GM18951 (cell line): ENCODE results near the gene ASF1B.

Experiments
- POLR2A ChIP-seq: IDR thresholded peaks from 4 replicates; pipeline ENCODE4 v1.6.1; 2011; ENCODE audit warnings: mild to moderate bottlenecking; ENCODE audit not compliant: insufficient read length, insufficient read depth; ENCODE audit errors: extremely low read depth
- in situ Hi-C: fragments of 300-500 bp; cut with MboI; formaldehyde crosslinking; loops from one replicate; pipeline ENCODE4 v1.12.0; 2022; ENCODE audit warnings: low sequenced_read_pairs, mixed read lengths, inconsistent platforms; ENCODE audit not compliant: unreplicated experiment

The ASF1B gene

DNA sequence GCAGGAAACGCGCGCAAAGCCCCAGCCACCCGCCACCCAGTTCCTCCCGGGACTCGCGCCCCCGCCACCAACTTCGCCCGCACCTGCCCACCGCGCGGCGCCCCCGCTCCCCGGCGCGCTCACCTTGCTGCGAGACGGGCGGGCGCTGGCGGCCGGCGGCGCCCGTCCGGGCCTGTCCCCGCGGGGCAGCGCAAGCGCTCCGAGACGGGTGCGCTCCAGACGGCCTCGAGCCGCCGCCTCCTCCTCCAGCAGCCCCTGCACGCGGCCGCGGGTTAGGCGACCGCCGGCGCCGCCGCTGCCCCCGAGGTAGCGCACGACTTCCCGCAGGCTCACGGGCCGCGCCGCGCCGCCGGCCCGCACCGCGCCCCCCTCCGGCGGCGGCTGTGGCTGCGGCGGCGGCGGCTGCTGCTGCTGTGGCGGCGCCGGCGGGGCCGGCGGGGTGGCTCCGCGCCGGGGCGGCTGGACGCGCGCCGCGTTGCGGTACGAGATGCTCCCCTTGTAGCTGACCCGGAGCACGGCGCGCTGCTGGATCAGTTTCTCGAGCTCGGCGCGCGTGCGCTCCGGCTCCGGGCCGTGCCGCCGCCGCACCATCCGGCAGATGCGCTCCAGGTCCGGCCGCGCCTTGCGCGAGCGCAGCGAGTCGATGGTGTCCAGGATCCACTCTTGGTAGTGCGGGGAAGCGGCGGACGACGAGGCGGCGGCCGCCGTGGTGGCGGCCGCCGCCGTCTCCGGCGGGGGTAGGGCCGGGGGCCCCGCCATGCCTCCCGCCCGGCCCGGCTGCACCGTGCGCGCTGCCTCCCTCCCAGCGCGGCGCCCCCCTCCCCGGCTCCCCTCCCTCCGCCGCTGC lies 46.5 kb downstream of the ASF1B start:
- in situ Hi-C loops: no loop called here
- TF ChIP-seq POLR2A: no peak

DNA sequence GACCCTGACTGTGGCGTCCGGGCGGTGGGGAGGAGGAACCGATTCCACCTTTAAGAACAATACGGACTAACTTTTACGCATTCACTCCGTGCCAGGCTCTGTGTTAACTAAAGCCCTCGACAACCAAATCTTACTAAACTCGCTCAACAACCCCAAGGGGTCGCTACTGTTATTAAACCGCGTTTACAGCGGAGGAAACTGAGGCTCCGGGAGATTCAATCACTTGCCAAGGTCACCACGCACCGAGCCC lies 47.1 kb downstream of the ASF1B start:
- no peak for TF ChIP-seq POLR2A
- in situ Hi-C loops: no loop called here

DNA sequence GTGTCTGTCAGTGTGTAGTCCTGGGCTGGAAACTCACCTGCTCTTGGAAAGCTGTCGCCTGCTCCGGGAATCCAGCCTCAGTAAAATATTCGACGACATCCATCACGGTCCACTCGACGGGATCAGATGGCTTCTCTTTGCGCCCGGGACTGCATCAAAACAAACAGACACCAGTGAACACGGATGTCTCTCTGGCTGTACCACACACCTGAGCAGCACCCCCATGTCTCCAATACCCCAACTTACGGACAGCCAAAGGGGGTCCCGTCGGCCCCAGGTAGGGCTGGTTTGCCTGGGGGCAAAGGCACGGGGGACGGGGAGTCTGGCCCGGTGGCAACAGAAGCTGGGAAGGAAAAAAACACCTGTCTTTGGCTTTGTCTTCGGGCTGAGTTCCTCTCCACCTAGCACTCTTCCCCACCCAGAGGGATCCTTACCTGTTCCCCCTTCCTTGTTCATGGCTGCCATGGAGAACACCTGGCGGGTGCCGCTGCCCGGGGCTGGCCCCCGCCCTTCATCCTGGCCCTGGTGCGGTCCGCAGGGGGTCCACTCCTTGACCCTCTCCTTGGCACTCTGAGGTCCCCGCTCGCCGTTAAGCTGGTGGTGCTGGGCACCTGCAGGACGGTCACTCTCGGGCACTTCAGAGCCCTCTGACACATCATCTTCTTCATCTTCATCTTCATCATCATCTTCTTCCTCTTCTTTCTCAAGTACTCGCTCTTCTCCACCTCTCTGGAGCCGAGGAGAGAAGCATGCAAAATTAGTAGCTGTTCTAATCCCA lies 47.6 kb downstream of the ASF1B start:
- no peak for TF ChIP-seq POLR2A
- in situ Hi-C loops: no loop called here

DNA sequence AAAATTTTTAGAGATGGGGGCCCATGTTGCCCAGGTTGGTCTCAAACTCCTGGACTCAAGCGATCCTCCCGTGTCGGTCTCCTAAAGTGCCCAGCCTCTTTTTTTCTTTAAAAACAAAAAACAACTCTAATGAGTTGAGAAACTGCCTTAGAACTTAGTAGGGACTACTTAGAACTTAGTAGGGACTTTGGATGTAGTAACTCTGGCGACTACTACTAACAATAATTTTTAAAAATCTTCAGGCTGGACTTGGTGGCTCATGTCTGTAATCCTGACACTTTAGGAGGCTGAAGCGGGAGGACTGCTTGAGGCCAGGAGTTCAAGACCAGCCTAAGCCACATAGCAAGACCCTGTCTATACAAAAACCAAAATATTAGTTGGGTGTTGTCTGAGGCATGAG lies 50.3 kb downstream of the ASF1B start:
- no peak for TF ChIP-seq POLR2A
- in situ Hi-C loops: no loop called here

DNA sequence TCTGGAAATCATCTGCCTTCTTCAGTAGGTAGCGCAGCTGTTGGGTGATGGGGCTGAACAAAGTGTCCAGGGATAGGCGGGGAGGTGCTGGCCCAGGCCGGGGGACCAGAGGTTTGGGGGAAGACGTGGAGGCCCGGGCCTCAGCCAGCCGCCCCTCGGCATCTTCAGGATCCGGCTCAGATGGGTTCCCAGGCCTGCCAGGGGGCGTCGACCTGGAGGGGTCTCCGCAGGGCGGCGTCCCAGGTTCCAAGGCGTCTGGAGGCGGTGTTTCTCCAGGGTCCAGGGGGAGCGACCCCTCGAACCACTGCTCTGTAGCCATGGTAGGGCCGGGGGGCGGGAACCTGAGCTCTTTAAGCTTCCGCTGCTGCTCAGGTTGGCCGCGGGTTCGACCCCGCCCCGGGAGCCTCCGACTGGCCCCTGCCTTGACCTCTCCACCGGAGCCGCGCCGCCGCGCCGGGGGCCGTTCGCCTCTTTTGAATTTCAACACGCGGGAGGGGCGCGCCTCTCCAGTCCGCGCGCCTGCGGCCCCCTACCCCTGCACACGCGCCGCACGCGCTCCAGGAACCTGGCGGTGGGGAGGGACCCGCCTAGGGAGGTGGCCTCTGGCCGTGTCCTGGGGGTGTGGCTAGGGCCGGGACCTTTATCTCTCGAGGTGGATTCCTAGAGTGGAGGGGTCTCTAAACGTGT lies 50.9 kb downstream of the ASF1B start, which contains the start of gene C19orf67:
TSS of gene C19orf67 (minus strand) at position 475 of the 687 bp plus-strand sequence. CDS start at position 319, 156 bp downstream.
- no peak for TF ChIP-seq POLR2A
- in situ Hi-C loops: no loop called here

DNA sequence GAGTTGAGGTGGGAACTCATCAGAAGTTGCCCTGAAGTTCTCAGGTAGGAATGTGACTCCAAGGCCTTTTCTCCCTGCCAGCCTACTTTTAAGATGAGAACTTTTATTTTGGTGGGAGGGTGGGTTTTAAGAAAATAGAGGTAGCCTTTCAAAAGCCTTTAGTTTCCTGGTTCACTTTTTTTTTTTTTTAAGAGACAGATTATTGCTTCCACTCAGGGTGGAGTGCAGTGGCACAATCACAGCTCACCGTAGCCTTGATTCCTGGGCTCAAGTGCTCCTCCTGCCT lies 53.8 kb downstream of the ASF1B start:
- no peak for TF ChIP-seq POLR2A
- in situ Hi-C loops: no loop called here

DNA sequence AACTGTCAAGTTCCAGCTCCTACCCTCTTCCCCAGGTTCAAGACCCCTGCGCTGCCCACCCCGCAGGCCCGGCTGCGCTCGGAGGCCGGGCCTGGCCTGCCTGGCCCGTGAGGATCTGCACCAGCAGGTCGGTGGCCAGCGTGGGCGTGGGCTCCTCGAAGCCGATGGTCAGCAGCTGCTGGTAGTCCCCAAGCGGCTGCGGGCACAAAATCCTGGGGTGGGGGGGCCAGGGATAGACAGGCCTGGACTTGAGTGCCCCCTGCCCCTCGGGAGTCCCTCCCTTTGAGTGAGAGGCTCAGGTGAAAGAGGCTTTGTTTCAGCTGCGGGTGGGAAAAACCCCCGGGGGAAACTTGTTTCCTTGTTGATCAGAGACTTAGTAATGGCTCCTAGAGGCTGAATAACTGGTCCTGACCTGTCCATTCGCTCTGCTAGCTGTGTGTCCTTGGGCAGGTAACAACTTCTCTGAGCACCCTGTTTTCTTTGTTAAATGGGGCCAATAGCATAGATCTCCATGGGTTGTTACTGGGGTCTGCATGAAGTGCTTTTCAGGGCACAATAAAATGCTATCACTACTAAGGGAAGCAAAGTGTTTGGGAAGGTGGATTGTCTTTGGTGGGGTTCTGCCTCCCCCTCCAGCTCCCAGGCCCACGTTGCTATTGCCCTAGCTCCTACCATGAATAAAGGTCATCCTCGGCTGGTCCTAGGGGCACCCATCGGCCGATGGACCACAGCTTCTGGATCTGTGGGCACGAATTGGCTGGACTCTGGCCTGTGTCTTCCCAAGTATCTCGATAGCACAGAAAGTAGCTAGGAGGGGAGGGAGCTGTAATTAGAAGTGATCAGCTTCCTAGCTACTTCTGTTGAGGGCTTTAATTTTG lies 54.4 kb downstream of the ASF1B start:
- in situ Hi-C loops: no loop called here
- no peak for TF ChIP-seq POLR2A

DNA sequence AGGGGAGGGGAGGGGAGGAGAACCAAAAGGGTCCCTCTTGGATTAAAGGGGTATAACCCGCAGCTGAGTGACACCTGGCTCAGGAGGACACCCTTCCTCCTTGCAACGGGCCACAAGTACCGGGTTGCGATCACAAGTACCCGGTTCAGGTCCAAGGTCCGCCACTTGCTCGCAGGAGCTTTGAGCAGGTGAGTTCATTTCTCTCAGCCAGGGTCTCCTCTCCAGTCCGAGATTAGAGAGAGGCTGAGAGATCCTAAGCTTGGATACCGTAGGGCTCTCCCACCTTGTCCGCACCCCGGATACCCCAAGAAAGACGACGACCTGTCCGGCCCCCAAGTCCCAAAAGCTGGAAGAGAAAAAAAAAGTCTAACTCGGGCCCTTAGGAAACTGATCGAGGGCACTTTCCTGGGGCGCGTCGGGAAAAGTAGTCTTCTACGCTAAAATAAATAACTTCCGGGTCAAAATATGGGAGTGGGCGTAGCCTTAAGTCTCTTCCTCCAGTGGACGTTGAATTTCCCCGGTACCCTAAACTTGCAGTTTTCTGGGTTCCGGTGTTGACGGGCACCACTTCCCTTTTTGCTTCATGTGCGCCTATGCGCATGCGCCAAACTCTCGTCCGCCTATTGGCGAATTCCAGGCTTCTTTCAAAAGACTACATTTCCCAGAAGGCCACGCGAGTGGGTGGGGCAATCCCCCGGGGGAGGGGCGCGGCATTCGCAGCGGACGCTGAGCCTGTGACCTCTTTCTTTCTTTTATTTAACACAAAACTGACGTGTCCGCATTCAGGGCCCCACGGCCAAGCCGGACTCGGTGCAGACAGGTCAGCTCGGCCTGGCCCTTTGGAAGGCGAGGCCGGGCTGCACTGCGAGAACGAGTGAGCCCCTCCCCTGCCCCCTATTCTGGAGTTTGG lies 55.2 kb downstream of the ASF1B start:
- TF ChIP-seq POLR2A: peak; percentile 74
- in situ Hi-C loops: no loop called here

DNA sequence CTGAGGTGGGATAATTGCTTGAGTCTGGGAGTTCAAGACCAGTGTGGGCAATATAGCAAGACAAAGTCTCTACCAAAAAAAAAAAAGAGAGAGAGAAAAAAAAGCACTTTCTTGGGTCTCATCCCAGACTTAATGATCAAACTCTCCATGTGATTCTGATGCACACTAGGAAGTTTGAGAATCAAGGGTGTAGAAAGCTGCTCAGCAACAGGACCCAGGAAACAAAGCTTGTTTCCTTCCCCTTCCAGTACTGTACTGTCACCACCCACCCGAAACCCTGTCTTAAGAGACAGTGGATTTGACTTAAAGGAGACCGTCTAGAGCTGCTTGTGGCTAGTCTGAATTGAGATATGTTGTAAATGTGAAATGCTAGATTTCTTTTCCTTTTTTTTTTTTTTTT lies 58.0 kb downstream of the ASF1B start:
- in situ Hi-C loops: loop anchor here (10.0 kb wide), 1 partner anchor 484 kb away; no protein-coding TSS in a partner anchor

DNA sequence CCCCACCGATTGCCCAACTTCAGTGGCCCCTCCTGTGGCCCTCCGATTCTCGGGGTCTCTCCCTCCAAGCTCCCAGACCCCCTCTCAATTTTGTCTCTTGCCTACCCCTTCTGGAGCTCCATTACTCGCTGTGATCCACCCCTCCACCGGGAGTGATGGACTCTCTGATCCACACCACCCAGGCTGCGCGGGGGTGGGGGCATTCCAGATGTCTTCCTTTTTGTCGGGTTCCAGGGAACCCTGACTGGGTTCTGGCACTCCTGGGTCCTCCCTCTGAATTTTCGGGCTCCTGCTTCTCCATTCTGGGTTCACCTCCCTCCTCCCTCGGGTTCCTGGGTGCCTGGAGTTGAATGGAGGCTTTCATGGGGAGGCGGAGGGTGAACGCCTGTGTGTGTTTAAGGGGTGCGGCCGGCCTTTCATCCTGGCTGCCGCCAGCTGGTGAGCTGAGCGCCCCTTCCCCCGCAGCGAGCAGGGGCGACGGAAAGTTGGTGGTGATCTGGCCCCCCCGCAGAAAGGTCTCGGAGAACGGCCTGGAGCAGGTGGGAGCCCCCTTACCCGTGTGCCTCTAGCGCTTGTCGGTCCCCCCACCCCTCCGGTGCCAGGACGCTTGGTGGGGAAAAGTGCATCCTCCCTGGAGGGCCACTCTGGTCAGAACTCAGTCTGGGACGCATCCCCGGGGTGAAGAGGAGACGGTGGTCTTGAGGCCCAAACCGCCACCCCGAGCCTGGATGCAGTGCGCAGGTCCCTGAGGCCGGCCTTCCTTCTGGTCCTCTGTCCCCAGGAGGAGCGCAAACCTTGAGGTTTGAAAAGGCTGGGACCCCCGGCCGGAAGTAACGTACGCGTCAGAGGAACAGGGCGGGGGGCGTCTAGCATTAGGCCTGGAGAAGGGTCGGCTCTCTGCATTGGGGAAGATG lies 62.2 kb downstream of the ASF1B start:
- in situ Hi-C loops: loop anchor here (5.0 to 10.0 kb wide), 2 partner anchors 192 to 479 kb away; no protein-coding TSS in a partner anchor
- no peak for TF ChIP-seq POLR2A

More for the DNA sequence above, 58.0 kb downstream of the ASF1B start:
- TF ChIP-seq POLR2A: no peak

DNA sequence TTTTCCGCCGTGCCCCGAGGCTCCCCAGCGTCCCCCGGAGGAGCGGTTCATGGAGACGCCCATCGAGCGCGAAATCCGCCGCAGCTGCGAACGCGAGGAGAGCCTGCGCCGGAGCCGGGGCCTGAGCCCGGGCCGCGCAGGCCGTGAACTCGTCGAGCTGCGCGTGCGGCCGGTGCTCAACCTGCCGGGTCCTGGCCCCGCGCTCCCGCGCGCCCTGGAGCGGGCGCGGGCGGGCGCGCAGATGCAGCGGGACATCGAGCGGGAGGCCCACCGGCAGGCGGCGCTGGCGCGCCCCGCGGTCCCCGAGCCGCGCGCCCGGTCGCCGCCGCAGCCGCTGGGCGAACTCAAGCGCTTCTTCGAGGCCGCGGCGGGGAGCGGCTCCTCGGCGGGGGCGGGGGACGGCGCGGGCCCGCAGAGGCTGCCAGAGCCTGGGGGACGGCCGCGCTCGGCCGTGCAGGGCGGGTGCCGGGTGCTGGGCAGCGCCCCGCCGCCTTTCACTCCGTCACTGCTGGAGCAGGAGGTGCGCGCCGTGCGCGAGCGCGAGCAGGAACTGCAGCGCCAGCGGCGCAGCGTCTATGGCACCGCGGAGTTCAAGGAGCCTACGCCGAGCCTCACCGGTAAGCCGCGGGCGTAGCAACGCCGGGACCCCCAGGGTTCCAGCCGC lies 63.0 kb downstream of the ASF1B start:
- in situ Hi-C loops: loop anchor here (5.0 to 10.0 kb wide), 2 partner anchors 191 to 479 kb away; no protein-coding TSS in a partner anchor
- TF ChIP-seq POLR2A: peak; percentile 50
